ENCODE measurements around the gene HIPK4.

HIPK4 gene

DNA sequence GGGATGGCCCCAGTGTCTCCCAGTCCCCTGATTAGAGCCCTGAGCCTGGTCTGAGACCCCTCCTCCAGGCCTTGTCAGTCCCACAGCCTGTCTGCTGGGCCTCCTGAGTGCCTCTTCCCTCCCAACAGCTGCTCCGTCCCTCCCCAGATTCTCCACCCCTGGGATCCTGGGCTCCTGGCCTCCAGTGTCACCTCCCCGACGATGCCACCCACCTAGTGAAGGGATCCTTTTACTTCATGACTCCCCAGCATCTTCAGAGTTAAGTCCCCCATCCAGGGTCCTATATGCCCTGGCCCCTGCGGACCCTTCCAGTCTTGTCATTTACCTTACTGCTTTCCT, 27.6 kb upstream of the HIPK4 start:
- H3K27me3 Mint-ChIP-seq (ENCODE audit: low read depth, poor library complexity), result peaks cover 3% of the 10 kb centered on the region
- DNase-seq, result no peak
- H3K9me3 Mint-ChIP-seq, result no peaks in the 10 kb centered on the region
- peaks cover 60% of the 10 kb centered on the region for H3K4me1 Mint-ChIP-seq
- H3K27ac Mint-ChIP-seq, result peak overlapping the region; percentile 84
- H3K4me3 Mint-ChIP-seq, result peak overlapping the region; percentile 18
- H3K36me3 Mint-ChIP-seq (ENCODE audit: low read depth), result peaks cover 4% of the 10 kb centered on the region
- TF ChIP-seq, protein P1, sequence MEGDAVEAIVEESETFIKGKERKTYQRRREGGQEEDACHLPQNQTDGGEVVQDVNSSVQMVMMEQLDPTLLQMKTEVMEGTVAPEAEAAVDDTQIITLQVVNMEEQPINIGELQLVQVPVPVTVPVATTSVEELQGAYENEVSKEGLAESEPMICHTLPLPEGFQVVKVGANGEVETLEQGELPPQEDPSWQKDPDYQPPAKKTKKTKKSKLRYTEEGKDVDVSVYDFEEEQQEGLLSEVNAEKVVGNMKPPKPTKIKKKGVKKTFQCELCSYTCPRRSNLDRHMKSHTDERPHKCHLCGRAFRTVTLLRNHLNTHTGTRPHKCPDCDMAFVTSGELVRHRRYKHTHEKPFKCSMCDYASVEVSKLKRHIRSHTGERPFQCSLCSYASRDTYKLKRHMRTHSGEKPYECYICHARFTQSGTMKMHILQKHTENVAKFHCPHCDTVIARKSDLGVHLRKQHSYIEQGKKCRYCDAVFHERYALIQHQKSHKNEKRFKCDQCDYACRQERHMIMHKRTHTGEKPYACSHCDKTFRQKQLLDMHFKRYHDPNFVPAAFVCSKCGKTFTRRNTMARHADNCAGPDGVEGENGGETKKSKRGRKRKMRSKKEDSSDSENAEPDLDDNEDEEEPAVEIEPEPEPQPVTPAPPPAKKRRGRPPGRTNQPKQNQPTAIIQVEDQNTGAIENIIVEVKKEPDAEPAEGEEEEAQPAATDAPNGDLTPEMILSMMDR (IDR thresholded peaks at IDR 0.05), result no peak

DNA sequence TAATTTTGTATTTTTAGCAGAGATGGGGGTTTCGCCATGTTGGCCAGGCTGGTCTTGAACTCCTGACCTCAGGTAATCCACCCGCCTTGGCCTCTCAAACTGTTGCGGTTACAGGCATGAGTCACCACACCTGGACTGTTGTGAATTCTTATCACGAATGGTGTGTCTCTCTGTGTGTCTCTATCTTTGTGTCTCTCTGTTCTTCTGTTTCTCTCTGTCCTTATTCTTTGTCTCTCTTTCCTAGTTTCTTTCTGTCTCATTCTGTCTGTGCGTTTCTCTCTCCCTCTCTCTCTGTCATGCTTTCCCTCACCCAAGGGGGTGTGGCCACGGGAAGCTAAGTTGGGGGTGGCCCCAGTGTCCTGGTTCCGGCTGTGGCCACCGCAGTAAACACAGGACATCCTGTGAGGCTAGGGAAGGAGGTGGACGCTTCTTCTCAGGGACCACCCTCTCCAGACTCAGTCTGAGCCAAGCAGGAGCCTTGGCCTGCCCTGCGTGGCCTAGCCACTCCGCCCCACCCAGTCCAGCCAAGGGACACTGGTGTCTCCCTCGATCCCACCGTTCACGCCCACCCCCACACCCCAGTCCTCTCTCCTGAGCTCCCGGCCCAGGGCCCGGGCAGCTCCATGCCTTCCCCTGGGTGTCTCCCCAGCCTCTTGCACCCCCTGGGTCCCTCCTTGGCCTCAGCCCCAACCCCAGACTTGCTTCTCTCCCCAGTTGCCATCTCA, 27.1 kb upstream of the HIPK4 start:
- TF ChIP-seq, protein P1 (IDR thresholded peaks at IDR 0.05), result no peak
- no peaks in the 10 kb centered on the region for H3K36me3 Mint-ChIP-seq (ENCODE audit: low read depth)

DNA sequence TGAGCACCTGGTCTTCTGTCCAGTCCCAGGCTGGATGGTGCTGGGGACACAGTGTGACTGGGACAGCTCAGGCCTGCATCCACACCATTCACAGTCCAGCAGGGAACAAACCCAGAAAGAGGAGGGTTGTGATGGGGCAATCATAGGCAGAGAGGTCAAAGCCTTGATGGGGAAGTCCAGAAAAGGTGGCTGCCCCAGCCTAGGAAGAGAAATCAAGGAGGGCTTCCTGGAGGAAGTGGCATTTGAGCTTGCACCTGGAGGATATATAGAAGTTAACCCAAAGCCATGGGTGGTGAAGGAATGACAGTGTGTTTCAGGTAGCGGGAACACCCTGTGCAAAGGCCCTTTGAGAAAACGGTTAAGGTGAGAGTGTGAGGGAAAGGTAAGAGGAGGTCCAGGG, 25.8 kb upstream of the HIPK4 start:
- H3K9me3 Mint-ChIP-seq, result no peaks in the 10 kb centered on the region
- peaks cover 8% of the 10 kb centered on the region for H3K27me3 Mint-ChIP-seq (ENCODE audit: low read depth, poor library complexity)
- peaks cover 50% of the 10 kb centered on the region for H3K4me1 Mint-ChIP-seq
- DNase-seq, result no peak
- H3K27ac Mint-ChIP-seq, result peak overlapping the region; percentile 44
- no peak overlapping the region for H3K4me3 Mint-ChIP-seq
- TF ChIP-seq, protein P1 (IDR thresholded peaks at IDR 0.05), result no peak
- H3K36me3 Mint-ChIP-seq (ENCODE audit: low read depth), result no peaks in the 10 kb centered on the region

More for the DNA sequence above, 27.1 kb upstream of the HIPK4 start:
- H3K27me3 Mint-ChIP-seq (ENCODE audit: low read depth, poor library complexity), result peaks cover 3% of the 10 kb centered on the region
- no peak overlapping the region for H3K4me3 Mint-ChIP-seq
- H3K9me3 Mint-ChIP-seq, result no peaks in the 10 kb centered on the region
- peaks cover 55% of the 10 kb centered on the region for H3K4me1 Mint-ChIP-seq
- no peak for DNase-seq
- peak overlapping the region; percentile 84 for H3K27ac Mint-ChIP-seq

DNA sequence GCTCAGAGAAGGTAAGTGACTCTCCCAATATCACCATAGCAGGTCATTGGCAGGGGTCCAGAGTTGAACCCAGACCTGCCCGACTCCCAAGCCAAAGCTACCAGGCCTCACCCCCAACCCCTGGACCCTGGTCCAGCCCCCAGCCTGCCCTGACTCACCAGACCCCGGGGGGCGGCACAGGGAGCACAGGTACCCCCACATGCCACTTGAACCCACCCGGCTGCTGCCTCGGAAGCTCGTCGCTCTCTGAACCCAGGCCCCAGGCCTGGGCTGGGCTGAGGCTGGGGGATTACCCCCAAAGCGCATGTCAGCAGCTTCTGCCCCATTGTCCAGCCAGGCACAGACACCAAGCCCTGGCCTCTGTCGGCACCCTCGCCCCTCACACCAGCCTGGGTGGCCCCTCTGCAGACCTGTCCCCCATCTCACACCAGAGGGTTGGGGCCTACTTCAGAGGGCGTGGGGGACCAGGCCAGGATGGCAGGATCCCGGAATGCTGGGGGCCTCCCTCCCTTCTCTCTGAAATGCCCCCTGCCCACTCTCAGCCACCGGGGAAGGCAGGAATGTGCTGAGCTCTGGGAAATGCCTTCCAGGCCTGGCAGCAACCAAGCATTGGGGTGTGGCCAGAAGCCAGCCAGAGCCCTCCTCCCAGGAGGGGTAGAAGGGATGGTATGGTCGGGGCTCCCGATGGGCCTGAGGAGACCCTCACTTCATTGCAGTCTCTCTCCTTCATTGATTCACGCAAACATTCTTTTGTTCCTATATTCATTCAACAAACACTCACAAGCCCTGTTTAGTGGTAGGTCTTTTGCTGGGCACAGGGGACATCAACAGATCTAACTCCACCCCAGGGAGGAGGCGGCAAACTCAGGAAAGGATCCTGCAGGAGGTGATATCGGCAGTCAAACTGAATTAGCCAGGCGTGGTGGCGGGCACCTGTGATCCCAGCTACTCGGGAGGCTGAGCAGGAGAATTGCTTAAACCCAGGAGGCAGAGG, 24.9 kb upstream of the HIPK4 start:
- Mint-ChIP-seq H3K36me3 (ENCODE audit: low read depth) (no peaks in the 10 kb centered on the region), H3K27ac (no peak overlapping the region), H3K9me3 (no peaks in the 10 kb centered on the region), H3K4me3 (no peak overlapping the region), H3K4me1 (peaks cover 50% of the 10 kb centered on the region), H3K27me3 (ENCODE audit: low read depth, poor library complexity) (peaks cover 8% of the 10 kb centered on the region)
- DNase-seq, result no peak
- TF ChIP-seq, protein P1 (IDR thresholded peaks at IDR 0.05), result no peak

DNA sequence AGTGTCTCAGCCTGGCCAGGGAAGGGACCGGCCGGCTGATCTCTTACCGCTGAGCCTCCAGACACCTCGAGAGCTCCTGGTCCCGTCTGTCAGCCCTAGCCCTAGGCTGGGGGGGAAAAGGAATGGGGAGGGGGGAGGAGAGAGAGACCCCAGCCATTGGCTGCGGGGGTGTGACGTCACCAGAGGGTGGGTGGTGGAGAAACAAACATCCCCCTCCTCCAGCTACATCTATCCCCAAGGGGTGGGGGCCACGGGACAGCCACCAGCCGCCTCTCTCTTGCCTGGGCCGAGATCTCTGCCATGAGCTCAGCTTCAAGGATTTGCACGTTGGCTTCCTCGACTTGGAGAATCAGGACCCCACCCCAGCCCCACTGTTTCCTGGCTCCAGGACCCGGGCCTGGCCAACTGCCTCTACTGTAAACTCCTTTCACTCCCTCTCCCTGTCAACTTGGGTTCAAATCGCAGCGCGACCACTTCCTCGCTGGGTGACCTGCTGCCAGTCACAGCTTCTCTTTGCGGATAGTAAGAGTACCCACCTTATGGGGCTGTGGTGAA, 23.4 kb upstream of the HIPK4 start, which contains the start of gene PRX:
Gene PRX, minus strand, starts transcription at position 88 of the 555 bp plus-strand sequence. CDS start 5,446 bp downstream, outside the sequence.
- no peaks in the 10 kb centered on the region for H3K36me3 Mint-ChIP-seq (ENCODE audit: low read depth)
- peaks cover 8% of the 10 kb centered on the region for H3K27me3 Mint-ChIP-seq (ENCODE audit: low read depth, poor library complexity)
- peak within 1 kb of the TSS; percentile 33 for H3K4me3 Mint-ChIP-seq
- peak; percentile 60 for DNase-seq
- no peak within 1 kb of the TSS for H3K27ac Mint-ChIP-seq
- H3K9me3 Mint-ChIP-seq, result no peaks in the 10 kb centered on the region
- TF ChIP-seq, protein P1 (IDR thresholded peaks at IDR 0.05), result no peak
- H3K4me1 Mint-ChIP-seq, result peaks cover 44% of the 10 kb centered on the region

Measured in nephron progenitor cell (in vitro differentiated cells).